Body of pancreas (tissue), 4 donors: Measurements from ENCODE around the gene FFAR2.

Source experiments
- POLR2A ChIP-seq, 3 donors: fragments of 450-650 bp; IDR thresholded peaks; one replicate each; pipeline ENCODE4 v1.6.1; 2016; ENCODE audit warnings: antibody characterized with exemption in 3 of 3, mild to moderate bottlenecking in 2 of 3
- TF ChIP-seq, protein P1 (sequence below), 7 experiments: fragments of 450-650 bp in 4 of 7; fragments of 200-600 bp in 3 of 7; sonication (generic) in 3 of 7; IDR thresholded peaks; one replicate each; pipeline ENCODE4 v1.5.1; 2016 to 2019; ENCODE audit warnings: antibody characterized with exemption in 7 of 7

- TF ChIP-seq, protein P1, sequence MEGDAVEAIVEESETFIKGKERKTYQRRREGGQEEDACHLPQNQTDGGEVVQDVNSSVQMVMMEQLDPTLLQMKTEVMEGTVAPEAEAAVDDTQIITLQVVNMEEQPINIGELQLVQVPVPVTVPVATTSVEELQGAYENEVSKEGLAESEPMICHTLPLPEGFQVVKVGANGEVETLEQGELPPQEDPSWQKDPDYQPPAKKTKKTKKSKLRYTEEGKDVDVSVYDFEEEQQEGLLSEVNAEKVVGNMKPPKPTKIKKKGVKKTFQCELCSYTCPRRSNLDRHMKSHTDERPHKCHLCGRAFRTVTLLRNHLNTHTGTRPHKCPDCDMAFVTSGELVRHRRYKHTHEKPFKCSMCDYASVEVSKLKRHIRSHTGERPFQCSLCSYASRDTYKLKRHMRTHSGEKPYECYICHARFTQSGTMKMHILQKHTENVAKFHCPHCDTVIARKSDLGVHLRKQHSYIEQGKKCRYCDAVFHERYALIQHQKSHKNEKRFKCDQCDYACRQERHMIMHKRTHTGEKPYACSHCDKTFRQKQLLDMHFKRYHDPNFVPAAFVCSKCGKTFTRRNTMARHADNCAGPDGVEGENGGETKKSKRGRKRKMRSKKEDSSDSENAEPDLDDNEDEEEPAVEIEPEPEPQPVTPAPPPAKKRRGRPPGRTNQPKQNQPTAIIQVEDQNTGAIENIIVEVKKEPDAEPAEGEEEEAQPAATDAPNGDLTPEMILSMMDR (IDR thresholded peaks at IDR 0.05), result no peak
- TF ChIP-seq POLR2A (IDR thresholded peaks at IDR 0.05), result no peak
Observed at GRCh38 chr19:35399948-35400772, 47.9 kb upstream of the FFAR2 start.
